ENCODE measurements around the gene HPSE2. TPM values are rescaled to one million over a fixed set of nuclear protein-coding genes. Genes with fewer than 3 reads are reported as not detected.

HPSE2 gene
- total RNA-seq, 1 donor from 2014 or later, result 10.6 TPM

- no peak overlapping the region for H3K4me3 ChIP-seq
- H3K9me3 ChIP-seq, result no peaks in the 10 kb centered on the region
- no peaks in the 10 kb centered on the region for H3K36me3 ChIP-seq
- intact Hi-C loops (cut with DNase I), result no loop called here
- TF ChIP-seq POLR2AphosphoS5 (IDR thresholded peaks at IDR 0.05; ENCODE audit: insufficient read depth in 1 of 2, low read depth in 1 of 2), result no peak
- TF ChIP-seq, protein P1, sequence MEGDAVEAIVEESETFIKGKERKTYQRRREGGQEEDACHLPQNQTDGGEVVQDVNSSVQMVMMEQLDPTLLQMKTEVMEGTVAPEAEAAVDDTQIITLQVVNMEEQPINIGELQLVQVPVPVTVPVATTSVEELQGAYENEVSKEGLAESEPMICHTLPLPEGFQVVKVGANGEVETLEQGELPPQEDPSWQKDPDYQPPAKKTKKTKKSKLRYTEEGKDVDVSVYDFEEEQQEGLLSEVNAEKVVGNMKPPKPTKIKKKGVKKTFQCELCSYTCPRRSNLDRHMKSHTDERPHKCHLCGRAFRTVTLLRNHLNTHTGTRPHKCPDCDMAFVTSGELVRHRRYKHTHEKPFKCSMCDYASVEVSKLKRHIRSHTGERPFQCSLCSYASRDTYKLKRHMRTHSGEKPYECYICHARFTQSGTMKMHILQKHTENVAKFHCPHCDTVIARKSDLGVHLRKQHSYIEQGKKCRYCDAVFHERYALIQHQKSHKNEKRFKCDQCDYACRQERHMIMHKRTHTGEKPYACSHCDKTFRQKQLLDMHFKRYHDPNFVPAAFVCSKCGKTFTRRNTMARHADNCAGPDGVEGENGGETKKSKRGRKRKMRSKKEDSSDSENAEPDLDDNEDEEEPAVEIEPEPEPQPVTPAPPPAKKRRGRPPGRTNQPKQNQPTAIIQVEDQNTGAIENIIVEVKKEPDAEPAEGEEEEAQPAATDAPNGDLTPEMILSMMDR (IDR thresholded peaks at IDR 0.05), result no peak
- no peaks in the 10 kb centered on the region for H3K27me3 ChIP-seq
- H3K4me1 ChIP-seq, result peaks cover 20% of the 10 kb centered on the region
- no peak for DNase-seq (ENCODE audit: extremely low spot score in 2 of 2)
- H3K27ac ChIP-seq, result peak overlapping the region; percentile 62
These were observed 624.2 kb downstream of the HPSE2 start for GRCh38 chr10:98611436-98611835.

DNA sequence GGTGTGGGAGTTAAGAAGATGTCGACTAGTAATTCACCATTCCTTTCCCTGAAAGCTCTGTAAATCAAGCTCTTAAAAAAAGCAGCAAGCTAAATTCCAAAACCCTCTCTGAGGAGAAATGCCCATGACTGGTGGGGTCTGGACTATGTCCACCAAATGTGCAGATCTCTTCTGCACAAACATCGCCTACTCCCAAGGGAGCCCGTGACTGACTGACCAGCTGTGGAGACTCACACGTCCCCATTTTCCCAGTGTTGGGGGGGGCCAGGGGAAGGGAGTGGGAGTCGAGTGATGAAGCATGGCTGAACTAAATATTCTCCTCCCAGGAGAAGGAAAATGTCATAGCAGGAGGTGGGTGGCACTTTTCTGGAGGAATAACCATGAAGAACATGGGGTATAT lies 624.8 kb downstream of the HPSE2 start:
- TF ChIP-seq, protein P1 (IDR thresholded peaks at IDR 0.05), result no peak
- no peak for TF ChIP-seq POLR2AphosphoS5 (IDR thresholded peaks at IDR 0.05; ENCODE audit: insufficient read depth in 1 of 2, low read depth in 1 of 2)
- no peak for TF ChIP-seq POLR2A (IDR thresholded peaks at IDR 0.05)
- Histone ChIP-seq H3K9me3 (no peaks in the 10 kb centered on the region), H3K4me3 (no peak overlapping the region), H3K4me1 (peaks cover 20% of the 10 kb centered on the region), H3K36me3 (no peaks in the 10 kb centered on the region), H3K27me3 (no peaks in the 10 kb centered on the region), H3K27ac (peak overlapping the region; percentile 62)
- DNase-seq (ENCODE audit: extremely low spot score in 2 of 2), result no peak
- intact Hi-C loops (cut with DNase I), result no loop called here

- TF ChIP-seq POLR2AphosphoS5 (IDR thresholded peaks at IDR 0.05; ENCODE audit: insufficient read depth in 1 of 2, low read depth in 1 of 2) (no peak), POLR2A (IDR thresholded peaks at IDR 0.05) (no peak)
- TF ChIP-seq, protein P1 (IDR thresholded peaks at IDR 0.05), result no peak
- peaks cover 20% of the 10 kb centered on the region for H3K4me1 ChIP-seq
- H3K9me3 ChIP-seq, result no peaks in the 10 kb centered on the region
- no peak overlapping the region for H3K4me3 ChIP-seq
- peak overlapping the region; percentile 62 for H3K27ac ChIP-seq
- no peaks in the 10 kb centered on the region for H3K27me3 ChIP-seq
- no peak for DNase-seq (ENCODE audit: extremely low spot score in 2 of 2)
- intact Hi-C loops (cut with DNase I), result no loop called here
- no peaks in the 10 kb centered on the region for H3K36me3 ChIP-seq
These were observed 625.4 kb downstream of the HPSE2 start for GRCh38 chr10:98610301-98610700.

DNA sequence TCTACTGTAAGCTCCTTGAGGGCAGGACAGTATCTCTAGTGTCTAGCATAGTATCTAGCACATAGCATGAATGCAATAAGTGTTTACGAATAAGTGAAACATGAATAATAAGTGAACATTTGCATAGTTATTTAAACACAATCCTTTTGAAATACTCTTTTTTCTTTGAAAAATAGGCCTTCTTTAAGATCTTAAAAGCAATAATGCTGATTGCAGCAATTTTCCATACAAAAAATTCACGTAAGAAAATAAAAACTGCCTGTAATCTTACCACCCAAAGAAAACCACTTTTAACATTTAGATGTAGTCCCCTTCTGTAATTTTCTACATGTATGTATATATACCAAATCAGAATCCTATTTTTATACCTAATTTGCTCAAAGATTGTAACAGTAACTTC lies 626.4 kb downstream of the HPSE2 start:
- Histone ChIP-seq H3K4me1 (peaks cover 20% of the 10 kb centered on the region), H3K36me3 (no peaks in the 10 kb centered on the region), H3K27ac (no peak overlapping the region), H3K4me3 (no peak overlapping the region), H3K27me3 (no peaks in the 10 kb centered on the region), H3K9me3 (no peaks in the 10 kb centered on the region)
- DNase-seq (ENCODE audit: extremely low spot score in 2 of 2), result no peak
- TF ChIP-seq POLR2A (IDR thresholded peaks at IDR 0.05), result no peak
- no peak for TF ChIP-seq POLR2AphosphoS5 (IDR thresholded peaks at IDR 0.05; ENCODE audit: insufficient read depth in 1 of 2, low read depth in 1 of 2)
- TF ChIP-seq, protein P1 (IDR thresholded peaks at IDR 0.05), result no peak
- intact Hi-C loops (cut with DNase I), result no loop called here

GRCh38 chr10:98608411-98608810 lies 627.2 kb downstream of the HPSE2 start:
- intact Hi-C loops (cut with DNase I), result no loop called here
- TF ChIP-seq POLR2A (IDR thresholded peaks at IDR 0.05) (no peak), POLR2AphosphoS5 (IDR thresholded peaks at IDR 0.05; ENCODE audit: insufficient read depth in 1 of 2, low read depth in 1 of 2) (no peak)
- TF ChIP-seq, protein P1 (IDR thresholded peaks at IDR 0.05), result no peak
- Histone ChIP-seq H3K27me3 (no peaks in the 10 kb centered on the region), H3K4me1 (peaks cover 20% of the 10 kb centered on the region), H3K27ac (no peak overlapping the region), H3K36me3 (no peaks in the 10 kb centered on the region), H3K4me3 (no peak overlapping the region), H3K9me3 (no peaks in the 10 kb centered on the region)
- DNase-seq (ENCODE audit: extremely low spot score in 2 of 2), result no peak

All from vagina (tissue), 2 donors.